ENCODE measurements around the gene DDIT3.
"Not testable (repeated sequence)": the region's sequence is repeated elsewhere in the genome, so short reads cannot be mapped to it uniquely, and the experiment has no call there.

DDIT3 gene

GRCh38 chr12:57524814-57525614, 4.7 kb upstream of the DDIT3 start:
- DNase-seq = no peak

DNA sequence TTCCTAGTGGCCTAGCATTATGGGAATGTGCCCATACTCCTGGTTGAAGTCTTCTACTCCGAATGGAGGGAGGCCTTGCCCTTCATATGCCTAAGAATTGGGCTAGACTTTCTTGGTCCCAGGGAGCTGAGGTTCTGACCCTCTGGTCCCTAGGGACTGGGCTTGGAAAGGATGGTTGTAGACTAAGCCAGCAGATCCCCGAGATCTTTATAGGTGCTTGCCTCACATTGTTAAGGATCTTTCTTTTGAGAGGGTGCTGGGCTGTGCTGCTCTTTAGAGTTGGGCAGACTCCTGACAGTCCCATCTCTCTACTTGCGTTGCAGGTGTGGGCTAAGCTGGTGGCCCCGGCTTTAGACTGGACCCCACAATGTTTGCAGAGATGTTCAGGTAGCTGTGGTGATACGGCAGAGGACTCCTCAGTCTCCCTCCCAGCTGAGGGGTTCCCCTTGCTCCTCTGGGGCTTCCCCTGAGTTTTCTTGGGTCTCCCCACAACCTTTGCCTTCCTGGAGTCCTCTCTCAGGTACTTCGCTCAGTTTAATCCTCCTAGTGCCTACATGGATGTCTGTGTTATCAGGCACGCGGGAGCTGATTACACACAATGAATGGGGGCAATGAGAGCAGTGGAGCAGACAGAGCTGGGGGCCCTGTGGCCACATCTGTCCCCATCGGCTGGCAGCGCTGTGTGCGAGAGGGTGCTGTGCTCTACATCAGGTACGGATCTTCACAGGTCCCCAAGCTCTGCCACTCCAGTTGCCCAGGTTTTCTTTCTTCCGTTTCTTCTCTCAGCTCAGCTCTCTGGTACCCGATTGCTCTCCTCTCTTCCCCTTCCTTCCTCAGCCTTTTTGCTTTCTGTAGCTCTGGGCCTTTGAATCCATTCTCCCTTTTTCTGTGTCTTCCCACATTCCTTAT, 3.6 kb upstream of the DDIT3 start:
- no peak for DNase-seq

GRCh38 chr12:57522887-57523705, 2.8 kb upstream of the DDIT3 start:
- no peak for DNase-seq

DNA sequence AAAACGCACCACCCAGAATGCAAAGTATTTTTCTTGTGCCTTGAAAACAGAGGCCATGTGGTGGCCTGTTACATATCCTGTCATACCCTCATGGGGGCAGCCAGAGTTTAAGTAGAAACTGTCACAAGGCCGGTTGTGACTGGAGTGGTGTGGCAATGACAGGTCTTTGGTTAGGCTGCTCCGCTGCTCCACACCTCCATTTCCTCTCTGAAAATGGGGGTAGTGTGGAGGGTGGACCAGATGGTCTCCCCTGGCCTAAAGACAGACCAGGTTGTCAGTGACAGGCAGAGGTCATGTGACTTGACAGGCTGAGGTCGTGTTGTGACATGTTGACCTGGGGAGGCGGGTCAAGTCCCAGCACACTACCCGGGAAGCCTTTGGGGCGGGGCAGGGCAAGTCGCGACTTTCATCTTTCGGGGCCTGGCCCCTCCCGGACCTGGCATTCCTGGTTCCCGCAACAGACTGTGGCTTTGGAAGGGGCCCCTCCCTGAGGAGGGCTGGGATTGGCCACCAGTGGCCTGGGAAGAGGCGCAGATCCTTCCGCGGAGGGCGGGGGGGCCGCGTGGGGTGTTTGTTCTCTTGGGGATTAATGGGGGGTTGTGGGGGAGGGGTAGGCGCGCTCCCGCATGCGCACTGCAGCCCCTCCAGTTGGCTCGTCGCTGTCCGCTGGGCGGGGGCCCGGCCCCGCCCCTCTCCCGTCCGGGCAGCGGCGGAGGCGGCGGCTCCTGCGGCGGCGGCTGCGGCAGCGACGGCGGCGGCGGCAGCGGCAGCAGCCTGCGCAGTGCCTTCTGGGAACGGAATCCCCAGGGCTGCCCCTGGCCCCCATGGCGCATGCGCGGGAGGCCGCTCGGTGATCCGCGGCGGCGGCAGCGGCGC, 1.9 kb upstream of the DDIT3 start, which contains the start of gene MBD6:
Gene MBD6 (plus strand): TSS at position 814 of the 876 bp plus-strand sequence. CDS start 1,480 bp downstream, outside the sequence.
- DNase-seq = peak; percentile 89

DNA sequence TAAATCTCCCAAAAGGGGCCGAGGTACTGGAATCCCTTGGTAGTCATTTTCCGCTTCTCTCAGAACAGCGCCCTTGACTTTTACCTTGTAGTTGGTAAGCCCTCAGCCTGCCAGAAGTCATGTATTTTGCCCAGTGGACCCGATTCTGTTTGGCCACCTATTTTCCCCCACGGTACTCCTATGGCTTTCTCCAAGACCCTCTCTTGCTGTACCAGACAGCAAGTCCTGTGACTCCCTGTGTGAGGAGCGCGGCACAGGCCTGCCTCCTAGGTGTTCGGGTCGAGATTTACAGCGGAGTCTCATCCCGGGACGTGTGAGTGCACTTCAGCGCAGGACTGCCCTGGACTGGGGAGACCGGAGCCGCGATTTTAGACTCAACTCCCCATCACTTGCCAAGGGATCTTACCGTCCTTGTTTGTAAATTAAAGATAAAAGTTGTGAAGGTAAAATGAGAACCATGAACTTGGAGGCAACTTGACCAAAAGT, 1.3 kb upstream of the DDIT3 start:
- DNase-seq = no peak

- DNase-seq = no peak
Measured at GRCh38 chr12:57519796-57520052, 590 bp downstream of the DDIT3 start.

DNA sequence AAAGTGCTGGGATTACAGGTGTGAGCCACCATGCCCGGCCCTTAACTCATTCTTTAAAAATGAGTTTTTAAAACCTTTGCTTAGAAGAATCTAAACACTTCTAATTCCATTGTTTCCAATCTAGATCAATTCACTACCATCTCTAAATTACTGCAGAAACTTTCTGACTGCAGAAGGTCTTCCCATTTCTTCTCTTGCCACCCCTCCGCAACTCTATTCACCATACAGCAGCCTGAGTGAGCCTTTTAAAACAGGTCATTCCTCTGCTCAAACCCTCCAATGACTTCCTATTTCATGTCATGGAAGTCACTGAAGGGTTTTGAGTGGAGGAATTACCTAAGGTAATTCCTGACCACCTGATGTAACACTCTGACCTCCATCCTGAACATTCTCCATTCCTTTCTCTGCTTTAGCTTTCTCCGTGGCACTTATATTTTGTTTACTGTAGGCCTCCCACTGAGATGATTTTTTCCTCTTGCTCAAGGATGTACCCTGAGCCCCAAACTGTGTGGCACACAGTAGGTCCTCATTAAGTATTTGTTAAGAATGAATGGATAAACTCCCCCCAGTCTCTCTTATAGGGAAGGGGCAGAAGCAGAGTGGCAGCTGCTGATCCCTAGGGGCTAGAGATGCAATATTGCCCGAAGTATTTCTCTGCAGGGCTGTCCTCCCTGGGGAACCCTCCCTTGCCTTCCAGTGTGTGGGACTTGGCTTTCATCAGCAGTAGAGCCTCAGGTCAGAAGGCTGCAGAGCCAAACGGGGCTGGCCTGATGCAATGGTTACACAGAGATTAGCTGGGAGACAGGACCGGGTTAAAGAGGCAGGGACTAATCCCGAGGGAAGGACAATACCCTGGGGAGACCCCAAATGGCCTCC, 1.2 kb downstream of the DDIT3 start:
- no peak for DNase-seq

DNA sequence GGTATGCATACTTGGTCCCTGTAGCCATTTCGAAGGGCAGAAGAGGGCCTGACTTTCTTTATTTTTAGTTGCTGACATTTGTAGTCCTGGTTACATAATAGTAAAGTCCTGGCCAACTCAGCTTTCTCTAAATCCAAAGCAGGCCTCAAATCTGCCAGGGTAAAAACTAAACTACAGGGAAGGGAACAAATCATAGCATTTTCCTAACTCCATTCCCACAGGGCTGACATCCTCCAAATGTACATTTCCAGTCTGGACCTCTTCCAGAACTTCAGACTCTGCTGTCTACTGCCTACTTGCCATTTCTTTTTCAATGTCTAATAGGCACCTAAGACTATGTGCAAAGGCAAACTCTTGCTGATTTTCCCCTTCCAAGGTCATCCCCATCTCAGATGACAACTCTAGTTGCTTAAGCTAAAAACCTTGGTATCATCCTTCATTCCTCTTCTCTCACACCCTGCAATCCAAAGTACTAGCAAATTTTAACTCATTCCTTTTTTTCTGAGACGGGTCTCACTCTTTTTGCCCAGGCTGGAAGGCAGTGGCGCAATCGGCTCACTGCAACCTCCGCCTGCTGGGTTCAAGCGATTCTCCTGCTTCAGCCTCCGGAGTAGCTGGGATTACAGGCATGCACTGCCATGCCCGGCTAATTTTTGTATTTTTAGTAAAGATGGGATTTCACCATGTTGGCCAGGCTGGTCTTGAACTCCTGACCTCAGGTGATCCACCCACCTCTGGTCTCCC, 2.0 kb downstream of the DDIT3 start:
- DNase-seq = no peak

GRCh38 chr12:57517718-57518117, 2.6 kb downstream of the DDIT3 start:
- DNase-seq = not testable (repeated sequence)

GRCh38 chr12:57517187-57517586, 3.1 kb downstream of the DDIT3 start:
- peak; percentile 47 for DNase-seq

DNA sequence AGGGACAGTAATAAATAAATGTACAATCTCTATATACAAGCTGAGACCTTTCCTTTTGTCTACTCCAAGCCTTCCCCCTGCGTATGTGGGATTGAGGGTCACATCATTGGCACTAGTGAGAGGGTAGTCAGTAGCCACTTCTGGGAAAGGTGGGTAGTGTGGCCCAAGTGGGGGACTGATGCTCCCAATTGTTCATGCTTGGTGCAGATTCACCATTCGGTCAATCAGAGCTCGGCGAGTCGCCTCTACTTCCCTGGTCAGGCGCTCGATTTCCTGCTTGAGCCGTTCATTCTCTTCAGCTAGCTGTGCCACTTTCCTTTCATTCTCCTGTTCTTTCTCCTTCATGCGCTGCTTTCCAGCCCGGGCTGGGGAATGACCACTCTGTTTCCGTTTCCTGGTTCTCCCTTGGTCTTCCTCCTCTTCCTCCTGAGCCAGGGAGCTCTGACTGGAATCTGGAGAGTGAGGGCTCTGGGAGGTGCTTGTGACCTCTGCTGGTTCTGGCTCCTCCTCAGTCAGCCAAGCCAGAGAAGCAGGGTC, 3.6 kb downstream of the DDIT3 start:
- no peak for DNase-seq

DNA sequence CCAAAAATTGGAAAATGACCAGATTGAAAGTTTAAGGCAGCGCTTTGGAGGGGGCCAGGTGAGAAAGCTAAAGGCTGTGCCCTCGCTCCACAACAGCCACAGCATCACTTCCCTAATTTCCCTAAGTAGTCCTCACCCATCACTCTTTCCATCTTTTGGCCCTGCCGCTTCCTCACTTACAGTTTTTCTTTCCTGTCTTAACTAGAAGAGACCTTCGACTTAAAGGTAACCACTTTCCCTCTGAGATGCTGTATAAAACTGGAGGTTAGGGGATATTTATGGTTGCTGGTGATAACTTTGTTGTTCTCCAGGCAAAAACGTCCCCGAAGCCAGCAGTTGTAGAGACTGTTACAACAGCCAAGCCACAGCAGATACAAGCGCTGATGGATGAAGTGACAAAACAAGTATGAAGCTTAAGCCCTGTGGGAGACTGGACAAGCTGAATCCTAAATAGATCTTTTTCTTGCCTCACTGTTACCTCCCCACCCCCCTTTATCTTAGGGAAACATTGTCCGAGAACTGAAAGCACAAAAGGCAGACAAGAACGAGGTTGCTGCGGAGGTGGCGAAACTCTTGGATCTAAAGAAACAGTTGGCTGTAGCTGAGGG, 4.3 kb downstream of the DDIT3 start:
- DNase-seq = no peak

GRCh38 chr12:57515408-57515933, 4.8 kb downstream of the DDIT3 start:
- DNase-seq = no peak

DNA sequence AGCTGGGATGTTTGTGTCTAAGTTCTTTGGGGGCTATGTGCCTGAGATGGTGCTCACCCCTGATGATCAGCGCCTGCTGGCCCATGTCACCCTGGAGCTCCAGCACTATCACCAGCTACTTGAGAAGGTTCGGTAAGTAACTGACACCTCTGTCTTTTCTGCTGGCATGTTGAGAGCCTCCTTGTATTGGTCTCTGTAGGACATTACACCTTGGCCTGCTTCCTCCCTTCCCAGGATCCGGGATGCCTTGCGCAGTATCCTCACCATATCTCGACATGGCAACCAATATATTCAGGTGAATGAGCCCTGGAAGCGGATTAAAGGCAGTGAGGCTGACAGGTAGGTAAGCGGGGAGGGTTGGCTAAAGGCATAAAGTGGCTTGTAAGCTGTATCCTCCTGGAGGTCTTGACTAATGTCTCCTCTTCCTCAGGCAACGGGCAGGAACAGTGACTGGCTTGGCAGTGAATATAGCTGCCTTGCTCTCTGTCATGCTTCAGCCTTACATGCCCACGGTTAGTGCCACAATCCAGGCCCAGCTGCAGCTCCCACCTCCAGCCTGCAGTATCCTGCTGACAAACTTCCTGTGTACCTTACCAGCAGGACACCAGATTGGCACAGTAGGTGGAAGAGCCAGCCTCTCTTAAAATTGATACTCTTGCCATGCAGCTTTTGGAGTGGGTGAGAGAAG, 5.5 kb downstream of the DDIT3 start:
- no peak for DNase-seq

GRCh38 chr12:57514246-57514645, 6.1 kb downstream of the DDIT3 start:
- not testable (repeated sequence) for DNase-seq

GRCh38 chr12:57513677-57514076, 6.6 kb downstream of the DDIT3 start:
- not testable (repeated sequence) for DNase-seq

GRCh38 chr12:57513266-57513665, 7.0 kb downstream of the DDIT3 start:
- DNase-seq = no peak

DNA sequence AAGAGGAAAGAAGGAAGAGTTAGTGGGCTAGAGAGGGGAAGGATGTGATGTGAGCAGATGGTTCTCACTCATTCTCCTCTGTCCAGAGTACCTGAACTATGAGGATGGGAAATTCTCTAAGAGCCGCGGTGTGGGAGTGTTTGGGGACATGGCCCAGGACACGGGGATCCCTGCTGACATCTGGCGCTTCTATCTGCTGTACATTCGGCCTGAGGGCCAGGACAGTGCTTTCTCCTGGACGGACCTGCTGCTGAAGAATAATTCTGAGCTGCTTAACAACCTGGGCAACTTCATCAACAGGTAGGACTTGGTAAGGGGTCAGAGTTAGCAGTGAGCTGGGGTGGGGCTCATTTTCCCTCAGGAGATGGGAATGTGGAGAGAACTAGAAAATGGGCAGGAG, 7.6 kb downstream of the DDIT3 start:
- no peak for DNase-seq
